A673 (cell line): ENCODE measurements around the gene KHDRBS1. TPM values are rescaled to one million over a fixed set of nuclear protein-coding genes. Genes with fewer than 3 reads are reported as not detected.
A peak's percentile ranks its signal among the peaks of the same experiment; 100 is the strongest.

Source experiments
- BruUV-seq: library from RNA; stranded (reverse); fragments of 400-500 nt; replicated peaks from 2 replicates; lab custom pipeline; 2021; lab: Mats Ljungman, UMichigan
- CTCF ChIA-PET: fragments of 300-600 bp; sonication (Branson Sonifier 250); formaldehyde crosslinking; loops from one replicate; lab custom pipeline; 2022; ENCODE audit warnings: antibody characterized with exemption; lab: Charles Lee
- POLR2A ChIA-PET: fragments of 300-600 bp; sonication (Branson Sonifier 250); formaldehyde crosslinking; loops from one replicate; lab custom pipeline; 2022; ENCODE audit warnings: antibody characterized with exemption; ENCODE audit not compliant: low non-redundant PET; lab: Charles Lee
- DNase-seq: peaks from one replicate; pipeline ENCODE4 v3.0.0-alpha.2; 2015; ENCODE audit warnings: low spot score
- H3K27ac ChIP-seq: fragments of 200-600 bp; sonication (generic); 2 replicates; pipeline ENCODE4 v1.5.1; 2016; ENCODE audit warnings: mixed run types, low read depth, mild to moderate bottlenecking, mixed read lengths, antibody characterized with exemption, low read length; ENCODE audit not compliant: poor library complexity, severe bottlenecking
- H3K27me3 ChIP-seq: fragments of 200-600 bp; sonication (generic); replicated peaks from 2 replicates; pipeline ENCODE4 v1.6.1; 2017; ENCODE audit warnings: mixed run types, low read depth, mild to moderate bottlenecking, mixed read lengths, antibody characterized with exemption, low read length; ENCODE audit not compliant: insufficient read depth, poor library complexity
- H3K36me3 ChIP-seq: fragments of 200-600 bp; sonication (generic); 2 replicates; pipeline ENCODE4 v1.6.1; 2016; ENCODE audit warnings: mixed run types, mild to moderate bottlenecking, mixed read lengths, antibody characterized with exemption, low read length; ENCODE audit not compliant: insufficient read depth, poor library complexity, severe bottlenecking
- H3K4me1 ChIP-seq: fragments of 200-600 bp; sonication (generic); 2 replicates; pipeline ENCODE4 v1.6.1; 2017; ENCODE audit warnings: mixed run types, mild to moderate bottlenecking, mixed read lengths, antibody characterized with exemption, low read length; ENCODE audit not compliant: insufficient read depth, poor library complexity, severe bottlenecking
- H3K4me3 ChIP-seq: fragments of 200-600 bp; sonication (generic); 2 replicates; pipeline ENCODE4 v1.5.1; 2016; ENCODE audit warnings: low read depth, mixed run types, mild to moderate bottlenecking, mixed read lengths, low read length; ENCODE audit not compliant: poor library complexity, severe bottlenecking
- H3K9me3 ChIP-seq: fragments of 200-600 bp; sonication (generic); 2 replicates; pipeline ENCODE4 v1.6.1; 2016; ENCODE audit warnings: mixed run types, low read depth, mild to moderate bottlenecking, mixed read lengths, antibody characterized with exemption, low read length; ENCODE audit not compliant: poor library complexity, severe bottlenecking
- EZH2 ChIP-seq: fragments of 200-600 bp; sonication (generic); IDR thresholded peaks from 2 replicates; pipeline ENCODE4 v1.6.1; 2017; ENCODE audit warnings: borderline replicate concordance, low read depth, mild to moderate bottlenecking, mixed read lengths, antibody characterized with exemption, low read length; ENCODE audit not compliant: poor library complexity, severe bottlenecking
- intact Hi-C: fragments of 100-400 bp; cut with micrococcal nuclease; formaldehyde crosslinking; loops from one replicate; pipeline ENCODE4 v1.10.0; 2022; ENCODE audit not compliant: unreplicated experiment
- total RNA-seq: library from RNA; stranded (reverse); gene quantifications from 2 replicates; pipeline ENCODE4 v1.2.3, GENCODE V29; 2021
- TF ChIP-seq, protein P1 (sequence below): fragments of 300-800, 200-600 bp; sonication (generic); conservative IDR thresholded peaks from 2 replicates; pipeline ENCODE4 v1.5.1; 2017; ENCODE audit warnings: low read depth, mild to moderate bottlenecking, antibody characterized with exemption, low read length, moderate library complexity, mixed read lengths

The KHDRBS1 gene
- total RNA-seq, 1 experiment from 2014 or later = 226 TPM

DNA sequence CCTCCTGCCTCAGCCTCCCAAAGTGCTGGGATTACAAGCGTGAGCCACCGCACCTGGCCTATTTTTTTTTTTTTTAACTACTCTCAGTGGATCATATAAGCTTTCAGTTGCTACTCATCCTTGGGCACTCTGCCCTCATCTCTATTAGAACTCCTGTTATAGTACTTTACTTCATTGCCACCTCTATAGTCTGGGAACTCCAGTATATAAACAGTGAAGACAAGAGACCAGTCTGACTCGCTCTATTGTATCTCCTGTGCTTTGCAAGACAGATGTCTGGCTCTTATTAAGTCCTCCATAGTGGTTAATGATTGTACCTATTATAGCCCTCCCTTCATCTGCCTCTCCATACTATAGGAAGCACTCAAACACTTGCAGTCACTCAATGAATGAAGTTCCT is 15.1 kb downstream of the KHDRBS1 start:
- Histone ChIP-seq H3K27me3 (no peaks in the 10 kb centered on the region), H3K4me3 (no peak overlapping the region), H3K36me3 (peaks cover 36% of the 10 kb centered on the region), H3K27ac (no peak overlapping the region), H3K4me1 (no peaks in the 10 kb centered on the region), H3K9me3 (no peaks in the 10 kb centered on the region)
- no TSS peak for BruUV-seq
- CTCF ChIA-PET = no interaction called here
- no peak for TF ChIP-seq EZH2
- TF ChIP-seq, protein P1, sequence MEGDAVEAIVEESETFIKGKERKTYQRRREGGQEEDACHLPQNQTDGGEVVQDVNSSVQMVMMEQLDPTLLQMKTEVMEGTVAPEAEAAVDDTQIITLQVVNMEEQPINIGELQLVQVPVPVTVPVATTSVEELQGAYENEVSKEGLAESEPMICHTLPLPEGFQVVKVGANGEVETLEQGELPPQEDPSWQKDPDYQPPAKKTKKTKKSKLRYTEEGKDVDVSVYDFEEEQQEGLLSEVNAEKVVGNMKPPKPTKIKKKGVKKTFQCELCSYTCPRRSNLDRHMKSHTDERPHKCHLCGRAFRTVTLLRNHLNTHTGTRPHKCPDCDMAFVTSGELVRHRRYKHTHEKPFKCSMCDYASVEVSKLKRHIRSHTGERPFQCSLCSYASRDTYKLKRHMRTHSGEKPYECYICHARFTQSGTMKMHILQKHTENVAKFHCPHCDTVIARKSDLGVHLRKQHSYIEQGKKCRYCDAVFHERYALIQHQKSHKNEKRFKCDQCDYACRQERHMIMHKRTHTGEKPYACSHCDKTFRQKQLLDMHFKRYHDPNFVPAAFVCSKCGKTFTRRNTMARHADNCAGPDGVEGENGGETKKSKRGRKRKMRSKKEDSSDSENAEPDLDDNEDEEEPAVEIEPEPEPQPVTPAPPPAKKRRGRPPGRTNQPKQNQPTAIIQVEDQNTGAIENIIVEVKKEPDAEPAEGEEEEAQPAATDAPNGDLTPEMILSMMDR = no peak
- no peak for DNase-seq
- intact Hi-C loops = no loop called here
- POLR2A ChIA-PET = no interaction called here

GRCh38 chr1:32031578-32032274 is 18.1 kb downstream of the KHDRBS1 start:
- BruUV-seq = no TSS peak
- CTCF ChIA-PET = interaction anchor here (0.6 kb wide), 1 partner anchor 93 kb away, joined by 4 read pairs; the partner anchor contains the start of gene PTP4A2
- DNase-seq = no peak
- POLR2A ChIA-PET = no interaction called here
- TF ChIP-seq, protein P1 = no peak
- TF ChIP-seq EZH2 = no peak
- Histone ChIP-seq H3K9me3 (no peaks in the 10 kb centered on the region), H3K4me3 (no peak overlapping the region), H3K27me3 (no peaks in the 10 kb centered on the region), H3K4me1 (no peaks in the 10 kb centered on the region), H3K27ac (no peak overlapping the region), H3K36me3 (peaks cover 52% of the 10 kb centered on the region)
- intact Hi-C loops = no loop called here

GRCh38 chr1:32032275-32032615 is 18.6 kb downstream of the KHDRBS1 start:
- DNase-seq = no peak
- Histone ChIP-seq H3K27ac (no peak overlapping the region), H3K4me3 (no peak overlapping the region), H3K27me3 (no peaks in the 10 kb centered on the region), H3K9me3 (no peaks in the 10 kb centered on the region), H3K36me3 (peaks cover 58% of the 10 kb centered on the region), H3K4me1 (no peaks in the 10 kb centered on the region)
- CTCF ChIA-PET = interaction anchor here (0.6 kb wide), 1 partner anchor 94 kb away, joined by 4 read pairs; the partner anchor contains the start of gene PTP4A2
- TSS peak; percentile 10 for BruUV-seq
- intact Hi-C loops = no loop called here
- no peak for TF ChIP-seq EZH2
- TF ChIP-seq, protein P1 = no peak
- POLR2A ChIA-PET = no interaction called here
